GM10266 (cell line): ENCODE data around the gene ACAD10.
A peak's percentile ranks its signal among the peaks of the same experiment; 100 is the strongest.

Source experiments
- DNase-seq: peaks from one replicate; pipeline ENCODE4 v3.0.0; 2012; ENCODE audit errors: extremely low spot score
- TF ChIP-seq, protein P1 (sequence below): IDR thresholded peaks from 2 replicates; pipeline ENCODE4 v1.5.1; 2012; ENCODE audit warnings: mild to moderate bottlenecking, low read depth; ENCODE audit not compliant: control insufficient read depth, insufficient read depth; ENCODE audit errors: missing control alignments

Gene ACAD10

DNA sequence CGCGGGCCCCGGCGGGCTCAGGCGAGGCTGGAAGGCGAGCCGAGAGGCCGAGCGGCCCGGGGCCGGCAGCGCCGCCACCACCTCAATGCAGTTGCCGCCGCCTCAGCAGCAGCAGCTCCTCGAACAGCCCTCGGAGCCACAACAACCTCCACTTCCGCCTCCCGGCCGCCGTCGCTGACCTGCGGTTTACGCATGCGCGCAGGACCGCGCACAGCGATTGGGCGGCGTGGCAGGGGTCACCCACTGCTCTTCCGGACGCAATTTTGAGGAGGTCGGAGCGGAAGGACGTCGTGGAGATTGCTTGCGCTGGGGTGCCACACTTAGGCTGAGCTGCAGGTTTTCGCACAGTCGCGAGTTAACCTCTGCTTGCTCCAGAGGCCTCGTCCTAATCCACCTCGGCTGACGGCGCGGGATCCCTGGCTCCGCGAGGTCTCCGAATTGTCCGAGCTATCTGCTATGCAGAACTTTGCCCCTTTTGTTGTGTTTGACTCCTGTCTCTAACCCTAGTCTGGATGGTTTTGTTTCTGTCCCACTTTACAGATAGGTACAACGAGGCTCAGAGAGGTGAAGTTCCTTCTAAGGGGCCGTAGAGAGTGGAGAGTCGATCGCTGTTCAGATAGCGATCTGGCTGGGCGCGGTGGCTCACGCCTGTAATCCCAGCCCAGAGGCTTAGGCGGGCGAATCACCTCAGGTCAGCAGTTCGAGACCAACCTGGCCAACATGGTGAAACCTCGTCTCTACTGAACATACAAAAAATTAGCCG is at the start of gene ACAD10, which contains the start of gene BRAP:
Gene ACAD10 (plus strand): TSS at position 243 of the 763 bp plus-strand sequence. CDS start 6,657 bp downstream, outside the sequence.
Gene BRAP (minus strand): TSS at position 146 of the 763 bp plus-strand sequence. CDS start 164 bp downstream, outside the sequence.
- TF ChIP-seq, protein P1, sequence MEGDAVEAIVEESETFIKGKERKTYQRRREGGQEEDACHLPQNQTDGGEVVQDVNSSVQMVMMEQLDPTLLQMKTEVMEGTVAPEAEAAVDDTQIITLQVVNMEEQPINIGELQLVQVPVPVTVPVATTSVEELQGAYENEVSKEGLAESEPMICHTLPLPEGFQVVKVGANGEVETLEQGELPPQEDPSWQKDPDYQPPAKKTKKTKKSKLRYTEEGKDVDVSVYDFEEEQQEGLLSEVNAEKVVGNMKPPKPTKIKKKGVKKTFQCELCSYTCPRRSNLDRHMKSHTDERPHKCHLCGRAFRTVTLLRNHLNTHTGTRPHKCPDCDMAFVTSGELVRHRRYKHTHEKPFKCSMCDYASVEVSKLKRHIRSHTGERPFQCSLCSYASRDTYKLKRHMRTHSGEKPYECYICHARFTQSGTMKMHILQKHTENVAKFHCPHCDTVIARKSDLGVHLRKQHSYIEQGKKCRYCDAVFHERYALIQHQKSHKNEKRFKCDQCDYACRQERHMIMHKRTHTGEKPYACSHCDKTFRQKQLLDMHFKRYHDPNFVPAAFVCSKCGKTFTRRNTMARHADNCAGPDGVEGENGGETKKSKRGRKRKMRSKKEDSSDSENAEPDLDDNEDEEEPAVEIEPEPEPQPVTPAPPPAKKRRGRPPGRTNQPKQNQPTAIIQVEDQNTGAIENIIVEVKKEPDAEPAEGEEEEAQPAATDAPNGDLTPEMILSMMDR: no peak

DNA sequence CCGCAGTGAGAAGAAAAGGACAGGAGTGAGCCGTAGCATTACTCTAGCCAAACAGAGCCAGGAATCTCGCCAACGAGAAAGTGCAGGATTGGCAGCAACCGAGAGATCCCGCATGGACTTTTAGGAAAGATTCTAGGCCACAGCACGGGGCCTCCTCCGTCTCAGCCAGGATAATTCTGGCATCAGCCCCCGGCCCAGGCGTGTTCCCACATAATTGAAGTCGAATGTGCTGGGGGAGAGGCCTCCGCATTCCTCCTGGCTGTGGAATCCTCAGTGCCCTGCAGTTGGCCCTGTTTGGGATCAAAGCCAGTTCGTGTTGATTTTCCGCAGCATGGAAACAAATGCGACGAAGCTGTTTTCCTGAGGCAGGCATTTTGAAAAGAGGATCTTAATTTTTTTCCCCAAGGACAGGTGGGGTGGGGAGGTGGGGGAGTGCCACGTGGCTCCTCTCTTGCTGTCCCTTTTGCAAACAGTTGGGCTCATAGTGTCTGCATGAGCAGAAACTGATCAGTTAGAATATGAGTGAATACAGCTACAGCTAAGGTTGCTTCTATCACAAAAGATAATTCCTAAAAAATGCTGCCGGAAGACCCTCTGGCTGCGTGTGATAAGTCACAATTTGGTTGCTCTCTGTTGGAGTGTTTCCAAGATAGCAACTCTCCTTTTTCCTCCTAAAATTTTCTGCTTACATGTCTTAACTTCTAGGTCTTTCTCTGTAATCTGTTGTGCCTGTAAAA is 49.5 kb upstream of the ACAD10 start:
- TF ChIP-seq, protein P1: no peak
- DNase-seq: no peak

More for the DNA sequence above, at the start of gene ACAD10, which contains the start of gene BRAP:
- peak; percentile 97 for DNase-seq

DNA sequence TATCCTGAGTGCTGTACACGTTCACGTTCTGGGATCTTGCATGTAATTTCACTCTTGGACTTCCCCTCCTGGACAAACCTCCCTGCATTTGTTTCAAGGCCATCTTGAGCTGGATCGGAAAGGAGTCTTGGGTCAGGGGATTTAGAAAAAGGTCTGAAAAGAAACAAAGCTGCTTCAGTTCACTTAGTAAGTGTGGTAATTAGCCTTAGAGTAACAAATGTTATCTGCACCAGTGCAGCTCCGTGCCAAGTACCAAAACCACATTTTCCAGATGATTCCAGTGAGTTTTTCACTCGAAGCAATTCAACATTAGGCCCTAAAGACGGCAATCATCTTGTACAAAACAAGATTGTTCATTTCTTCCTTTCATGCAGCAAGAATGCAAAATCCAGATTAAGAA is 47.3 kb upstream of the ACAD10 start:
- DNase-seq: no peak
- TF ChIP-seq, protein P1: no peak

DNA sequence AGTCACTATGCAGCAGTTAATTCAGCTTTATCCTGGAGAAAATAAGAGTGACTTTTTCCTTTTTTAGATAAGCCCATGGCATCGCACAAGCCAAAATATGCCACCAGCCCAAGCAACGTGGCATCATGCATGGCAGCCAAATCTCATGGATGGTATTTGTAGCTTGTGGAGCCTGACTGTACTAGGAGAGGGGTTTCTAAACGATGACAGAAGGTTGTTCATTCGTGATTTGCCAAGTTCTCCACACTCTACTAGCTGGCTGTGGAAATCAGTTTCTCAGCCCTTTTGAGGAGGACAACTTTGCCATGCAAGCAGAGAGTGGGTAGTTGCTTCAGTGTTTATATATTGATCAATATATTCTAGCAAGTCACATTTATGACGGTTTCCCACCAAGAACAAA is 45.3 kb upstream of the ACAD10 start:
- no peak for DNase-seq
- TF ChIP-seq, protein P1: no peak

DNA sequence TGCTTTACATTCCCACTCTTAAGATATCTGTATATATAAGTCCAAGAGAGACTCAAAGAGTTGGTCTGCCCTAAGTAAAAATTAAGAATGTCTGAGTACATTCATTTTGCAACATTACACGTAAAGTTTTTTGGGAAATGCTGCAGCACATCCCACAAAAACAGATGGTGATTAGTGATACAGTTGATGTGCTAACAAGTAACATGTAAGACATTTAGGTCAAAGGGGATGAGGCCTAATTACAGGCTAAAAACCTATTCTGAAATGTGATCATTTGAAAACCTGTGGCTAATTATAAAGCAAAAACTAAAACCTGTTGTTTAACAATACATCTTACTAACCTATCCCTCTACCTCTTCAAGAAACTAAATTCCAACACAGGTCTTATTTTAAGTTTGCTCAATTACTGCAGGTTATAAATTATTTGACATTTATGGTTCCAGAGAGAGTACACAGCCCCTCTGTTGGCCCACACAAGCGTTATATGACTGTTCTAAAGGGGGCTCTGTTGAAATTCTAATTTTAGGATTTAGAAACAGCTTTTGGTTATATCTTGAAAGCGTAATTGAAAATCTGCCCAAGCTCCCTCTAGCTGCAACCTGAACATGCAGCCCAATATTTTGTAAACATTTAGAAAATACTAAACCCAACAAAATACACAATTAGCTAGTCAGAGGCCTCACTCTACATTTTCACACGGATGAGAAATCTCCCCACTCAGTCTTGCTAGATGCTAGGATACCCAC is 43.0 kb upstream of the ACAD10 start:
- TF ChIP-seq, protein P1: no peak
- no peak for DNase-seq

DNA sequence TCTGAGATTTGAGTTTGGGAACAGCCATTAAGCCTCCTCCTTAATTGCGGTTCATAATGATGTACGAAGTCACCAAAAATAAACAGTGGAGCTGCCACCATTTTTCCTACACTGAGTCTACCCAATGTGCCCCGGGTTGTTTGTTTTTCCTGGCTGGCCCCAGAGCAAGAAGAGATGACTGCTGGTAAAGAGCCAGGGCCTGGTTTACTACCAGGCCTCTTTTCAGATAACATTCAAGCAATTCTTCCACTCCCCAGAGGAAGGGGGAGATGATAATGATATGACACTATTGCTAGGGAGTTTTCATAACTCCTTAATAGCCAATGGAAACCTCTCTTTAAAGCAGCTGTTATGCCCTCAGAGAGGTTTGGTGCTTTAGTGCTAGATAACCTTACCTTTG is 42.4 kb upstream of the ACAD10 start:
- no peak for DNase-seq
- TF ChIP-seq, protein P1: no peak
